ENCODE results near the gene KCNT2.

- TF ChIP-seq YY1 (IDR thresholded peaks at IDR 0.05; ENCODE audit: low read depth) (no peak), CEBPB (IDR thresholded peaks at IDR 0.05) (no peak), NFIC (IDR thresholded peaks at IDR 0.05) (no peak), CREB1 (IDR thresholded peaks at IDR 0.05; ENCODE audit: low read depth) (no peak), RAD21 (IDR thresholded peaks at IDR 0.05; ENCODE audit: low read depth) (no peak), REST (IDR thresholded peaks at IDR 0.05; ENCODE audit: low read depth) (no peak), FOXM1 (IDR thresholded peaks at IDR 0.05; ENCODE audit: borderline replicate concordance, low read depth) (no peak), MAX (IDR thresholded peaks at IDR 0.05) (no peak), TCF12 (IDR thresholded peaks at IDR 0.05; ENCODE audit: low read depth) (no peak), EP300 (IDR thresholded peaks at IDR 0.05; ENCODE audit: borderline replicate concordance) (no peak), EGR1 (IDR thresholded peaks at IDR 0.05) (no peak), TAF1 (IDR thresholded peaks at IDR 0.05; ENCODE audit: low read depth) (no peak), TEAD4 (IDR thresholded peaks at IDR 0.05) (no peak), ZBTB7A (IDR thresholded peaks at IDR 0.05; ENCODE audit: low read depth) (no peak)
These were observed 295.5 kb downstream of the KCNT2 start for GRCh38 chr1:196312739-196313138.
